NCI-H460 (cell line): ENCODE data around the gene POLG. TPM values are rescaled to one million over a fixed set of nuclear protein-coding genes. Genes with fewer than 3 reads are reported as not detected.
"Not testable (repeated sequence)": the region's sequence is repeated elsewhere in the genome, so short reads cannot be mapped to it uniquely, and the experiment has no call there.

ENCODE experiments used
- DNase-seq: peaks from one replicate; pipeline ENCODE4 v3.0.0-alpha.2; 2016; ENCODE audit warnings: low read depth; ENCODE audit errors: extremely low read depth
- small RNA-seq, 2 experiments: library from RNA; depleted of rRNA; stranded (forward); fragments of <200 nt; gene quantifications; one replicate each; pipeline ENCODE3, GENCODE V24; 2014
- total RNA-seq: library from RNA; depleted of rRNA; stranded (reverse); fragments of >200 nt; shearing (Covaris generic); gene quantifications from 2 replicates; pipeline ENCODE4 v1.2.3, GENCODE V29; 2014; rRNA removed

The POLG gene
- total RNA-seq, 1 experiment from 2014 or later: 30.5 TPM

- no peak for DNase-seq
Measured at GRCh38 chr15:89301304-89302089, 33.1 kb downstream of the POLG start.

- peak; percentile 26 for DNase-seq
Measured at GRCh38 chr15:89299896-89300295, 34.7 kb downstream of the POLG start.

GRCh38 chr15:89293012-89293411 is 41.6 kb downstream of the POLG start:
- DNase-seq: no peak

GRCh38 chr15:89291934-89292438 is 42.6 kb downstream of the POLG start:
- DNase-seq: no peak

- no peak for DNase-seq
Measured at GRCh38 chr15:89283201-89283600, 51.4 kb downstream of the POLG start.

- DNase-seq: no peak
Measured at GRCh38 chr15:89282631-89283030, 52.0 kb downstream of the POLG start.

GRCh38 chr15:89278307-89278706 is 56.3 kb downstream of the POLG start:
- DNase-seq: no peak

GRCh38 chr15:89277281-89277680 is 57.3 kb downstream of the POLG start:
- not testable (repeated sequence) for DNase-seq

Small RNA genes lying within 50 kb of the gene (small RNA-seq; reads per million reads assigned to genes)
- 0 to 0.06 reads per million in 2 experiments for gene MIR6766

Other genes with a start within 250 kb of the POLG start
- gene ABHD2, start 246.4 kb downstream of the POLG start, total RNA-seq: 21.0 and 22.7 TPM in 2 replicates
- gene RLBP1, start 113.2 kb downstream of the POLG start, total RNA-seq: not detected in 2 replicates
- 39.4 and 44.7 TPM in 2 replicates for gene FANCI, start 90.8 kb downstream of the POLG start, total RNA-seq
- gene RHCG, start 161.8 kb upstream of the POLG start, total RNA-seq: 0.59 and 0.78 TPM in 2 replicates
- 5.2 and 5.9 TPM in 2 replicates for gene TICRR, start 240.6 kb upstream of the POLG start, total RNA-seq